Sigmoid colon (tissue), 4 donors: ENCODE results near the gene SAMD11.

Experiments used
- EP300 ChIP-seq, 4 donors: sonication (generic); formaldehyde crosslinking; IDR thresholded peaks; one replicate each; pipeline ENCODE4 v1.6.1; 2017; ENCODE audit warnings: antibody characterized with exemption in 4 of 4
- TF ChIP-seq, protein P1 (sequence below), 4 experiments: fragments of 450-650 bp in 3 of 4; fragments of 200-600 bp in 1 of 4; IDR thresholded peaks; one replicate each; pipeline ENCODE4 v1.5.1; 2016 to 2019; ENCODE audit warnings: antibody characterized with exemption in 4 of 4, mild to moderate bottlenecking in 3 of 4, moderate library complexity in 2 of 4

GRCh38 chr1:923131-923990 is at the start of gene SAMD11:
- TF ChIP-seq, protein P1, sequence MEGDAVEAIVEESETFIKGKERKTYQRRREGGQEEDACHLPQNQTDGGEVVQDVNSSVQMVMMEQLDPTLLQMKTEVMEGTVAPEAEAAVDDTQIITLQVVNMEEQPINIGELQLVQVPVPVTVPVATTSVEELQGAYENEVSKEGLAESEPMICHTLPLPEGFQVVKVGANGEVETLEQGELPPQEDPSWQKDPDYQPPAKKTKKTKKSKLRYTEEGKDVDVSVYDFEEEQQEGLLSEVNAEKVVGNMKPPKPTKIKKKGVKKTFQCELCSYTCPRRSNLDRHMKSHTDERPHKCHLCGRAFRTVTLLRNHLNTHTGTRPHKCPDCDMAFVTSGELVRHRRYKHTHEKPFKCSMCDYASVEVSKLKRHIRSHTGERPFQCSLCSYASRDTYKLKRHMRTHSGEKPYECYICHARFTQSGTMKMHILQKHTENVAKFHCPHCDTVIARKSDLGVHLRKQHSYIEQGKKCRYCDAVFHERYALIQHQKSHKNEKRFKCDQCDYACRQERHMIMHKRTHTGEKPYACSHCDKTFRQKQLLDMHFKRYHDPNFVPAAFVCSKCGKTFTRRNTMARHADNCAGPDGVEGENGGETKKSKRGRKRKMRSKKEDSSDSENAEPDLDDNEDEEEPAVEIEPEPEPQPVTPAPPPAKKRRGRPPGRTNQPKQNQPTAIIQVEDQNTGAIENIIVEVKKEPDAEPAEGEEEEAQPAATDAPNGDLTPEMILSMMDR (IDR thresholded peaks at IDR 0.05) = no peak
- TF ChIP-seq EP300 (IDR thresholded peaks at IDR 0.05) = no peak
